SW 1271 (cell line): ENCODE measurements around the gene ALKBH2.
A peak's percentile ranks its signal among the peaks of the same experiment; 100 is the strongest.

ENCODE experiments used
- DNase-seq, 2 experiments: peaks; one replicate each; lab custom pipeline; 2025; lab: John Stamatoyannopoulos, UW

The ALKBH2 gene

DNA sequence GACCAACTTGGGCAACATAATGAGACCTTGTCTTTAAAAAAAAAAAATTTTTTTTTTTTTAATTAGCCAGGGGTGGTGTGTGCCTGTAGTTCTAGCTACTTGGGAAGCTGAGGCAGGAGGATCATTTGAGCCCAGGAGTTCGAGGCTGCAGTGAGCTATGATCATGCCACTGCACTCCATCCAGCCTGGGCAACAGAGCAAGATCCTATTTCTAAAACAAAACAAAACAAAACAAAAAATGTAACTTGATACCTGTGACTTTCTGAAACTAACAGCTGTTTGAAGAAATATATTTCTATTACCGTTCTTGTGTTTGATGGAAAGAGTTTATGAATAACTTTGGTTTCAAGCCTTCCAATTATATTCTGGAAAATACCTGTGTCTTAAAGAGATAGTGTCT lies 21.4 kb upstream of the ALKBH2 start:
- no peak for DNase-seq

GRCh38 chr12:109113661-109114321 lies 20.5 kb upstream of the ALKBH2 start:
- DNase-seq: no peak

GRCh38 chr12:109112720-109113465 lies 19.6 kb upstream of the ALKBH2 start:
- DNase-seq: no peak

DNA sequence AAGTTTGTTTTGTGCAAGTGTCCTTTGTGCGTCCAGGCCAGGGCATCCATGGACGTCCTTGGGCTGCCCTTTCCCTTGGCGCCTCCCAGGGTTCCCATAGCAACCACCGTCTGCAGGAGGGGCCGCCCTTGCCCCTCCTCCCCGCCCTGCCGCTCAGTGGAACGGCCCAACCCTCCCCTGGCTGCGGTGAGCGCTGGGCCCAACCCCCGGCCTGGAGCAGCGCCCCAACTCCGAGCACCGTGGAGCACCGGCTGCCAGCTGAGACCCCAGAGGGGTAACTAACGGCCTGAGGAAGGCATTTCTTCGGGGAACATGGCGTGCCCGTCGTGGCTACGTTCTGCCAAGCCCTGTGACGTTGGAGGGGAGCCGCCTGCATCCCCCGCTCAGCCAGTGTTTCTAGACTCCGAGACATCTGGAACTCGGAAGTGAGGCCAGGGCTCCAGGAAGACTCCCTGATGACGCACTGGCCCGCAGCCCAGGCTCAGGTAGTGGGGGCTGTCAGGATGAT lies 17.8 kb upstream of the ALKBH2 start:
- peak; percentile 70 to 91 for DNase-seq

DNA sequence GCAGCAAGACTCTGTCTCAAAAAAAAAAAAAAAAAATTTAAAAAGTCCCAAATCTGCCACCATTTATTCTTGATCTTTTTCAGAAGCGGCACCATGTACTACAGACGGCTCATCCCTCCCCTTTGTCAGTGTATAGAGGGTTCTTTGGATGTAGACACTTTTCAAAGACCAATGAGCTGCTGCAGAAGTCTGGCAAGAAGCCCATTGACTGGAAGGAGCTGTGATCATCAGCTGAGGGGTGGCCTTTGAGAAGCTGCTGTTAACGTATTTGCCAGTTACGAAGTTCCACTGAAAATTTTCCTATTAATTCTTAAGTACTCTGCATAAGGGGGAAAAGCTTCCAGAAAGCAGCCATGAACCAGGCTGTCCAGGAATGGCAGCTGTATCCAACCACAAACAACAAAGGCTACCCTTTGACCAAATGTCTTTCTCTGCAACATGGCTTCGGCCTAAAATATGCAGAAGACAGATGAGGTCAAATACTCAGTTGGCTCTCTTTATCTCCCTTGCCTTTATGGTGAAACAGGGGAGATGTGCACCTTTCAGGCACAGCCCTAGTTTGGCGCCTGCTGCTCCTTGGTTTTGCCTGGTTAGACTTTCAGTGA lies 16.6 kb upstream of the ALKBH2 start:
- DNase-seq: no peak

DNA sequence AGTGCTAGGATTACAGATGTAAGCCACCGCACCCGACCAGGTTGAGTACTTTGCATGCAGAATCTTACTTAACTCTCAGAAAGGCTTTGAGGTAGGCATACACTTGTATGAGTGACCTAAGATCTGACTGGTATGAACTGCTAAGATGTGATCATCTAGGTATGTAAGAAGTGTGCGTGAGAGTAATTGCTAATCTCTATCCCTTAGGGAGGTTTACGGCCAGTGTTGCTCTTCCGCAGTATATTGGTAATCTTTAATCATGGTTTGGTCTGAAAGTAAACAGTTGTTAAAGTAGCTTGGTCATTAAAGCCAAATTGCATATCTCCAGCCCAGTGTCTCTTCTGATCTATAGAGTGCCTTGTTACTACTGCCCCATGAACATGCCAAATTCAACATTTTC lies 11.9 kb upstream of the ALKBH2 start:
- DNase-seq: no peak

DNA sequence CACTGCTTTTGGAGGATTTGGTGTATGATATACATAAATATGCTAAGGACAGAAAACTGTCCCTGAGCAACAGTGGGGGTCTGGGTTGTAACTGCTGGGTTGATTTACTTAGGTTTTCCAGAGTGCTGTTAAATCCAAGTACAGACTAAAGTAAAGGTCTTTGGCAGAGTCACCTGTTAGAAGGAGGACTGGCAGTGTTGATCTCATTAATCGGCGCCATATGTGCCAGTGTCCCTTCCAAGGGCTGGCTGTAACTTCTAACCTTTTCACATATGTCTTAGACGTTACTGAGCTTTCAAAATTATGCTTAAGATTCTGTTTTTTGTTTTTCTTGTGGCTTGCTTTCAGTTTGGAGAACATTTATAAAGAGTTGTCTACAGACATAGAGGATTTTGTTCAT lies 9.2 kb upstream of the ALKBH2 start:
- DNase-seq: no peak

- no peak for DNase-seq
Measured at GRCh38 chr12:109100741-109101140, 7.5 kb upstream of the ALKBH2 start.

DNA sequence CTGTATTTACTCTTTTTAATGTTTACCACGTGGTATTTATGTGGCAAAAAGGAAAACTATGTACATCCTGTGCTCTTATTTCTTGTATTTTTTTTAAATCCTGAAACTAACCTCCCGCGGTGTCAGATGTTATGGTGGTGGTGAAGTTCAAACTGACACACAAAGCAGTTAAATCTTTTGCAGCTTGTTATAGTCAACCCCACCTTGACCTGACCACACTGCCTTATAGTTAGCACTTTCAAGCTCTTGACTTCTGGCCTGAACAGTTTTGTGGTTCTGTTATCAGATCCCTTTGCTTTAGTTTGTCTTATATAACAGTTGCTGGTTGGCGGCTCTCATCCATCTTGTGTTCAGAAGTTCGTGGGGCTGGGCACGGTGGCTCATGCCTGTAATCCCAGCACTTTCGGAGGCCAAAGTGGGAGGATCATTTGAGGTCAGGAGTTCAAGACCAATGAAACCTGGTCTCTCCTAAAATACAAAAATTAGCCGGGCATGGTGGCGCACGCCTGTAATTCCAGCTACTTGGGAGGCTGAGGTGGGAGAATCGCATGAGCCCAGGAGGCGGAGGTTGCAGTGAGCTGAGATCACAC lies 6.3 kb upstream of the ALKBH2 start:
- no peak for DNase-seq

GRCh38 chr12:109098651-109099050 lies 5.4 kb upstream of the ALKBH2 start:
- no peak for DNase-seq

DNA sequence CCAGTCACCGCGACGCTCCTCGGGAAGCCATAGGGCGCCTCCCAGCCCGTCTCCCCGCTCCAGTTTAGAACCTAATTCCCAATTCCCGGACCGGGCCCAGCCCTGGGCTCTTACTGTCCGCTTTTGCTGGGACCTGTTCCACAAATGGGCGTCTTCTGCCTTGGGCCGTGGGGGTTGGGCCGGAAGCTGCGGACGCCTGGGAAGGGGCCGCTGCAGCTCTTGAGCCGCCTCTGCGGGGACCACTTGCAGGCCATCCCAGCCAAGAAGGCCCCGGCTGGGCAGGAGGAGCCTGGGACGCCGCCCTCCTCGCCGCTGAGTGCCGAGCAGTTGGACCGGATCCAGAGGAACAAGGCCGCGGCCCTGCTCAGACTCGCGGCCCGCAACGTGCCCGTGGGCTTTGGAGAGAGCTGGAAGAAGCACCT lies 4.9 kb upstream of the ALKBH2 start:
- DNase-seq: no peak

DNA sequence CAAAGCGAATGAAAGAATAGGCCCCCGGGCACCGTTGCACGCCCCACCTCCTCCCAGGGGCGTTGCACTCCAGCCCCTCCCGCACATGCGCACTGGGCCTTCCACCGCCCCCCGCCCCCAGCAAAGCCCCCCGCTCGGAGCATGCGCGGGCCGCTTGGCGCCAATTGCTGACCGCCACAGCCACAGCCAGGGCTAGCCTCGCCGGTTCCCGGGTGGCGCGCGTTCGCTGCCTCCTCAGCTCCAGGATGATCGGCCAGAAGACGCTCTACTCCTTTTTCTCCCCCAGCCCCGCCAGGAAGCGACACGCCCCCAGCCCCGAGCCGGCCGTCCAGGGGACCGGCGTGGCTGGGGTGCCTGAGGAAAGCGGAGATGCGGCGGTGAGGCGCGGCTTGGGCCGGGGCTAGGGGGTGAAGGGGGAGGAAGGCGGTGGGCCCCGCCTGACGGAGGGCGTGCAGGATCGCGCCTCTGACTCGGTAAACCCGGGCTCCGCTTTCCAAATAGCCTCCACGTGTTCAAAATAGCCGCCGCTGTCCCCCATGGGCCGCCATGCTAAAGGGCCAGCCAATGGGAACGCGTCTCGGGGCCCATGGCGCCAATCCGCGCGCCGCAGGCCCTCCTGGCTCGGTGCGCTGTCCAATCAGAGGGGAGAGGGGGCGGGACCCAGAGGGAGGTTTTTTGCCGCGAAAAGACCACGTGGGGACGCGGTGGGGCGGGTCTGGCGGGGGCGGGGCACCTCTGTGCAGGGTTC lies 4.3 kb upstream of the ALKBH2 start, which contains the start of gene UNG:
Gene UNG (plus strand): TSS at position 163 of the 748 bp plus-strand sequence. CDS start 83 bp downstream, at position 246.
- peak; percentile 91 to 93 for DNase-seq

DNA sequence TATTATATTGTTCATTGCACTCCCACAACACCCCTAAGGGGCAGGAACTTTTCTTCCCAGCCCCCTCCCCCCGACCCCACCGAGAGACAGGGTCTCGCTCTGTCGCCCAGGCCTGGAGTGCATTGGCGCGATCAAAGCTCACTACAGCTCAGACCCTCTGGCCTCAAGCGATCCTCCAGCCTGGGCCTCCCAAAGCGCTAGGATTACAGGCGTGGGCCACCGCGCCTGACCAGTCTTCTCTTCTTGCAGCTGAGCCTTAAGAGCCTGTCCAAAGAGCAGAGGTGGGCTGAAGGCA lies 3.8 kb upstream of the ALKBH2 start:
- DNase-seq: no peak

GRCh38 chr12:109092497-109093021 lies 713 bp downstream of the ALKBH2 start:
- no peak for DNase-seq

DNA sequence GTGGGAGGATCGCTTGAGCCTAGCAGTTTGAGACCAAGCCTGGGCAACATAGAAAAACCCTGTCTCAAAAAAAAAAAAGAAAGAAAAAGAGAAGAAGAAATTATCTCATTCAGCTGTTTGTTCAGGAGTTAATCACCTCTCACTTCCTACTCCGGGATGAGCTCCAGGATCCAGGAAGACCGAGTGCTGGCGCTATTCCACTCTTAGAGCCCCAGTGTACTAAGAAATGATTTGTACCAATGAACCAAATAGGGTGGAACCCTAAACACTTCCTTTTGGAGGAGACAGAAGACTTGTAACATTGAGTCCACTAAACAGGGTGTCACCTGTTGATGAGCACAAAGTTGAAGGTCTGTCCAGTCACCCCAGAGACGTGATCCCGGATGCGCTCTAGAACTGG lies 3.6 kb downstream of the ALKBH2 start:
- no peak for DNase-seq

- DNase-seq: no peak
Measured at GRCh38 chr12:109088818-109089217, 4.5 kb downstream of the ALKBH2 start.

DNA sequence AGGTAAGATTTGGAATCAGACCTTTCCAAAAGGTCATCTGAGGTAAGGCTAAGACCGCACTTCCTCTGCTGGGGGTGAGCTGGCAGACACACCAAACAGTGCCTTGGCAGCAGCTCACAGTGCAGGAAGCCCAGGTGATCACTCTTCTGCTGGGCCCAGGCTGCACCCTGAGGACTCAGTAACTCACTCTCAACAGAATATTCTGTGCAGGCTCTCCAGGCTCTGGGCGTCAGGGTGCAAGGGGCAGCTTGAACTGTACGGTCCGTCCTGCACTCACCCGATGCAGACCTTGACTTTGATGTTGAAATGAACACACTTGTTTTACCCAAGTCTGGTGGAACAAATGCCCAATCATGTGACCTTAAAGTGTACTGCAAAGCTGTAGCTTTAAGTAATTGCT lies 6.0 kb downstream of the ALKBH2 start:
- no peak for DNase-seq

- DNase-seq: no peak
Measured at GRCh38 chr12:109085590-109085989, 7.7 kb downstream of the ALKBH2 start.

GRCh38 chr12:109084425-109084824 lies 8.8 kb downstream of the ALKBH2 start:
- DNase-seq: no peak

DNA sequence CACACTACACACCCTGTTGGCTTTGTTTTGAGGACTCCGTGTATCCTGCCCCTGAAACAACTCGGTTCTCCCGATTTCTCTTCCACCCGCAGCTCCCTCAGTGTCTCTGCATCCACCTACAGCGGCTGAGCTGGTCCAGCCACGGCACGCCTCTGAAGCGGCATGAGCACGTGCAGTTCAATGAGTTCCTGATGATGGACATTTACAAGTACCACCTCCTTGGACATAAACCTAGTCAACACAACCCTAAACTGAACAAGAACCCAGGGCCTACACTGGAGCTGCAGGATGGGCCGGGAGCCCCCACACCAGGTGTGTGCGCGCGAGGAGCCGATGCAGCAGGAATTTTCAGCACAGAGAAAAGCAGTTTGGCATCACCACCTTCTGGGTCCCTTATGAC lies 10.5 kb downstream of the ALKBH2 start:
- DNase-seq: no peak

DNA sequence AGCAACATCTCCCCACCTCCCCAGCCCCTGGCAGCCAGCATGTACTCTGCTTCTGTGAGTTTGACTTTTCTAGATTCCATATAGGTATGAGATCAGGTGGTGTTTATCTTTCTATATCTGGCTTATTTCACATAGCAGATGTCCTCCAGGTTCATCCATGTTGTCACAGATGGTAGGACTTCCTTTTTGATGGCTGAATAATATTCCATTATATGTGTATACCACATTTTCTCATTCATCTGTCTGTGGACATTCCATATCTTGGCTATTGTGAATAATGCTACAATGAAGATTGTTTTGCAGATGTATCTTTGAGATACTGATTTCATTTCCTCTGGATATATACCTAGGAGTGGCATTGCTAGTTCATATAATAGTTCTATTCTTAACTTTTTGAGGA lies 18.4 kb downstream of the ALKBH2 start:
- no peak for DNase-seq
